MG63 (cell line): ENCODE measurements around the gene ELMOD3. TPM values are rescaled to one million over a fixed set of nuclear protein-coding genes. Genes with fewer than 3 reads are reported as not detected.
"Not testable (repeated sequence)": the region's sequence is repeated elsewhere in the genome, so short reads cannot be mapped to it uniquely, and the experiment has no call there.

ENCODE experiments used
- DNase-seq: peaks from one replicate; pipeline ENCODE4 v3.0.0-alpha.2; 2020
- H3K27me3 ChIP-seq: fragments of 250-450 bp; sonication (Bioruptor Pico); 2 replicates; pipeline ENCODE4 v1.5.1; 2020; ENCODE audit warnings: mild to moderate bottlenecking, moderate library complexity
- H3K36me3 ChIP-seq: fragments of 250-450 bp; sonication (Bioruptor Pico); 2 replicates; pipeline ENCODE4 v1.5.1; 2020; ENCODE audit warnings: mild to moderate bottlenecking, moderate library complexity
- H3K4me3 ChIP-seq: fragments of 250-450 bp; sonication (Bioruptor Pico); 2 replicates; pipeline ENCODE4 v1.5.1; 2020; ENCODE audit warnings: mild to moderate bottlenecking, moderate library complexity
- H3K9me3 ChIP-seq: fragments of 250-450 bp; sonication (Bioruptor Pico); 2 replicates; pipeline ENCODE4 v1.5.1; 2020; ENCODE audit warnings: mild to moderate bottlenecking, moderate library complexity
- total RNA-seq: library from RNA; depleted of rRNA; stranded (reverse); fragments of >200 nt; shearing (Covaris generic); gene quantifications from 2 replicates; pipeline ENCODE4 v1.2.3, GENCODE V29; 2014; ENCODE audit warnings: low replicate concordance

Gene ELMOD3
- total RNA-seq, 1 experiment from 2014 or later = 25.3 TPM

DNA sequence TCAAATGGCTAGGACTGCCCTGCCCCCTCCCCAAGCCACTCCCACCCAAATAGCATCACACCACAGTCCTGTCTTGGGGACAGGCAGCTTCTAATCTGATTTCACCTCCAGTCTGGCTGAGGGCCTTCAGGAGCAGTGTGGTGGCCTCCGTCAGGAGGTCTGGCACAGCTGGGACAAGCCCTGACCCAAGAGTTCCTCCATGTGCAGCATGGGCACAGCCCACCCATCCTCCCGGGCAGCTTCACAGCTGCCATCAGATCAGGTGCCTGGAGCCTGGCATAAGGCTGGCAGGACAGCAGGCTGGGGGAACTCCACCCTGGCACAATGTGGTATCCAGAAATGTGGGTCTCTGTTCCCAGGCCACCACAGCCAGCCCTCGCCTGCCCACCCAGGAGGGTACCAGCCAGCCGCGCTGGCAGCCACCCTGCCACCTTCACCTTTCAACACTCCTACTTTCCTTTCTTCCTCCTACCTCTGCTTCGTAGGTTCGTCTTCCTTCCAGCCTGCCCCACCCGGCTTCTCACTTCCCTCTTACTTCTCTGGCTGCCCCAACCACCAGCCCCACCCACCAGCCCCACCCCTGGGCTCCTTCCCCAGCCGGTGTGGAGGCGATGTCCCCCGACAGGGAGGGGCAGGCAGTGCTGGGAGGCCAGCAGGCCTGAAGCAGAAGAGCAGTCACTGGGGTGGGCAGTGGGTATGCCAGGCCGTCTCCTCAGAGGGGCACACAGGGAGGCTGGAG lies 55.4 kb downstream of the ELMOD3 start, which contains the start of gene CAPG:
TSS of gene CAPG (minus strand) at position 522 of the 739 bp plus-strand sequence. CDS start 8,221 bp downstream, outside the sequence.
- Histone ChIP-seq H3K9me3 (no peaks in the 10 kb centered on the region), H3K4me3 (peak within 1 kb of the TSS; percentile 54), H3K36me3 (peaks cover 15% of the 10 kb centered on the region), H3K27me3 (no peaks in the 10 kb centered on the region)
- peak; percentile 92 for DNase-seq

DNA sequence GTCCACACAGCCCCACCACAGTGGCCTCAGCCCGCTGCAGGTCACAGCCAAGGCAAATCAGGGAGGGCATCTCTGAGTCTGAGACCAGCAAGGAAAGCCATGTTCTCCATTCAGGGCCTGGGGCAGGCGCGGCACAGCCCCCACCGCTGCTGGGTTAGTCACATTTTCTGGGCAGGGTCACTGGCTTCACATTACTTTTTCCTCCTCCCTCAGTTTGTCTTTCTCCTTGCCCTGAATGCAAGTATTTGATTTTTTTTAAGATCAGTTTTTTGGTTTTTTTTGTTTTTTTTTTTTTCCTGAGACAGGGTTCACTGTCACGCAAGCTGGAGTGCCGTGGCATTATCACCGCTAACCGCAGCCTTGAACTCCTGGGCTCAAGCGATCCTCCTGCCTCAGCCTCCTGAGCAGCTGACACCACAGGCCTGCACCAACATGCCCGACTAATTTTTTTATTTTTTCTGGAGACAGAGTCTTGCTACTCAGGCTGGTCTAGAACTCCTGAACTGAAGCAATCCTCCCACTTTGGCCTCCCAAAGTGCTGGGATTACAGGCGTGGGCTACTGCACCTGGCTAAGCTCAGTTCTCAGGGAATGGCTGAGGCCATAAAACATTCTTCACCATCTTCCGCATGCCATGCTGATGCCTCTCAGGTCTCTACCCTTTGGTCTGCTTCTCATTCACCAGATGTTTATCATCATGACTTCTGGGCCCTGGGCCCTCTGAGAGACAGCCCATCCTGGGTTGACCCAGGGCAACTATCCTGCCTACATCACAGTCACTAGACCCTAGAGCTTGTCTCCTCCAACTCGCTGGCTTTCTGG lies 56.2 kb downstream of the ELMOD3 start:
- peak; percentile 80 for DNase-seq
- H3K4me3 ChIP-seq = peak overlapping the region; percentile 54

DNA sequence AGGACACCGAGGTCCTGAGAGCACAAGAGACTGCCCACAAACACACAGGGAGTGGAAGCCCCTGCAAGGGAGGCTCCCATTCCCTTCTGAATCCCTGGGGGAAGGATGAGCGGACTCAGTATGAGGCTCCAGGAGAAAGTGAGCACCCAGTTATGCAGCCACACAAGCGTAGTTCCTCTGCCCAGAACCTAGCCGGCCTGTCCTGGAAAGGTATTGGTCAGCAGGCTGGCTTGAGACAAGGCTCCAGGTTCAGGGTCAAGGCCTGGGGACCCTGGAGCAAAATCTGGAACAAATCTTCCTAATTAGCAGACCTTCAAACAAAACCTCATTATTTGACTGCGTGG lies 56.8 kb downstream of the ELMOD3 start:
- H3K4me3 ChIP-seq = no peak overlapping the region

More for the DNA sequence above, 56.2 kb downstream of the ELMOD3 start:
- Histone ChIP-seq H3K9me3 (no peaks in the 10 kb centered on the region), H3K36me3 (peaks cover 15% of the 10 kb centered on the region), H3K27me3 (no peaks in the 10 kb centered on the region)

DNA sequence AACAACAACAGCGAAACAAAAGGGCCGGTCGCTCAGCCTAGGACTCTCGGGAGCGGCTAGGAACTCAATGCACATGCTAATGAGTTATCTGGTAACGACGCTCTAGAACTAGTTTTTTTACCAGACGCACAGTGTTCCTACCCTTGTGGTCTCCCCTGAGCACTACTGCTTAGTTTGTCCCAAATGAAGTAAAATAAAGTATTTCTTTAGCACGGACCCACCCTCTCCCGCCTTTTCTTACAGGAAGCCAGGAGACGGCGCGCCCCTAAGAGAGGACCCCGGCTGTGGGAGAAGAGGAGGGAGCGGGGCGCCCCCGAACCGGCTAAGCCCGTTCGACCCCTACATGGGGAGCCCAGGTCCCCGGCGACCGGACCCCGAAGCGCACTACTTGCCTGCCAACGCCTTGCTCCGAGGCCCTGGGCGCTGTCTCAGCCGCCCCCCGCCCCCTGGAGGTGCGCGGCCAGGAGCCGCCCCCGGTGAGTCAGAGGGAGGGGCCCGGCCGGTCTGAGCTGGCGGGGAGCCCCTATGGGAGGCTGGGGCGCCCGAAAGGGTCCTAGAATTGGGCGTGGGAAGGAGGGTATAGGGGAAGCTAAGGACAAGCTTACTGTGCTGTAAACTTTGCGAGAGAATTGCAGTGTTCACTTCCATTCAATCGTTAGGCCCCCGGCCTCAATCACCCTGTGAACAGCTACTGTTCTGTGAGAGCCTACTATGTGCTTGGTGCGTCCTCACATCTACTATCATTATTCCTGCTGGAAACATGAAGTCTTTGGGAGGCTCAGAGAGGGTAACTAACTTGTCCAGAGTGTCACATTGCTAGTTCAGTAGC lies 59.2 kb downstream of the ELMOD3 start:
- H3K27me3 ChIP-seq = no peaks in the 10 kb centered on the region
- no peaks in the 10 kb centered on the region for H3K9me3 ChIP-seq
- H3K36me3 ChIP-seq = no peaks in the 10 kb centered on the region; the same call in 1 of the 2 replicates
- H3K4me3 ChIP-seq = peak overlapping the region; percentile 58
- peak; percentile 82 for DNase-seq

More for the DNA sequence above, 56.8 kb downstream of the ELMOD3 start:
- H3K36me3 ChIP-seq = peaks cover 15% of the 10 kb centered on the region
- H3K9me3 ChIP-seq = no peaks in the 10 kb centered on the region
- no peak for DNase-seq
- H3K27me3 ChIP-seq = no peaks in the 10 kb centered on the region

DNA sequence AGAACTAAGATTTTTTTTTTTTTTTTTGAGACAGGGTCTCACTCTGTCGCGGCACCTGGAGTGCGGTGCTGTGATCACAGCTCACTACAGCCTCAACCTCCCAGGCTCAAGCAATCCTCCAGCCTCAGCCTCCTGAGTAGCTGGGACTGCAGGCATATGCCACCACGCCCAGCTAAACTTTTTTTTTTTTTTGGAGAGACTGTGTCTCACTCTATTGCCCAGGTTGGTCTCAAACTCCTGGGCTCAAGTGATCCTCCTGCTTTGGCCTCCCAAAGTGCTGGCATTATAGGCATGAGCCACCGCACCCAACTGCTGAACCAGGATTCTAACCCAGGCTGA lies 59.8 kb downstream of the ELMOD3 start:
- H3K36me3 ChIP-seq, H3K27me3 ChIP-seq, DNase-seq, H3K9me3 ChIP-seq: not testable (repeated sequence)
- peak overlapping the region; percentile 58; the same call in 1 of the 2 replicates for H3K4me3 ChIP-seq

DNA sequence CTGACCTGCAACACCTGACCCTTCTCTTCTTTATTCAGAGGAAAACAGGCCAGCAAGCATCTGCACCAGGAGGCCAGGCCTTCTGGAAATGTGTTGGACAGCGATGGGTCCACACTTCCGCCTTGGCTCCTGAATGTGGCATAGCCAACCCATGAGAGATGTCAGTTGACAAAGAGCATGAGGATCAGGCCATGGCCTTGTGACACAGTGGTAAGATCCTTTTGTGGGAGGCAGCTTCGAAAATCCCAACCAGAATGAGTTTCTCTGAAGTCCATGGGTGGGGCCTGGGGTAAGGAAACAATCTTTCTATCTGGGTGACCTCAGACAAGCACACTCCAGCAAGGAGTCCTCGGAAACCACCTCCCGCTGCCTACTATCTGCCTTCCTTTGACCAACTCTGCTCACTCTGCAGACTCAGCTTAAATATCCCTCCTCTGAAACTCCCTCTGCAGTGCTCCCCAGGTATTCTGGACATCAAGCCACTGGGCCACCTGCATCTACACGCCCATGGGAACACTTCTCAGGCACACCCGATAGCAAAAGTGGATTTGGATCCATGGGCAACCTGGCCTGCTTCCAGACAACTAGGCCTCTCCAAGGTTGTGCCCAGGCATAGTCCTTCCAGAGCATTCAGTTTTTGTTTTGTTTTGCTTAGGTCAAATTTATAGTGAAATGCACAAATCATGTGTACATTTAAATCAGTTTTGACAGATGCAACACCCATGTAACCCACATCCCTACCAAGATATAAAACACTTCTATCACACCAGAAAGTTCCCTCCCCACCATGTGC lies 60.4 kb downstream of the ELMOD3 start:
- H3K9me3 ChIP-seq = no peaks in the 10 kb centered on the region
- no peak for DNase-seq
- H3K4me3 ChIP-seq = no peak overlapping the region
- H3K27me3 ChIP-seq = no peaks in the 10 kb centered on the region
- no peaks in the 10 kb centered on the region; the same call in 1 of the 2 replicates for H3K36me3 ChIP-seq

DNA sequence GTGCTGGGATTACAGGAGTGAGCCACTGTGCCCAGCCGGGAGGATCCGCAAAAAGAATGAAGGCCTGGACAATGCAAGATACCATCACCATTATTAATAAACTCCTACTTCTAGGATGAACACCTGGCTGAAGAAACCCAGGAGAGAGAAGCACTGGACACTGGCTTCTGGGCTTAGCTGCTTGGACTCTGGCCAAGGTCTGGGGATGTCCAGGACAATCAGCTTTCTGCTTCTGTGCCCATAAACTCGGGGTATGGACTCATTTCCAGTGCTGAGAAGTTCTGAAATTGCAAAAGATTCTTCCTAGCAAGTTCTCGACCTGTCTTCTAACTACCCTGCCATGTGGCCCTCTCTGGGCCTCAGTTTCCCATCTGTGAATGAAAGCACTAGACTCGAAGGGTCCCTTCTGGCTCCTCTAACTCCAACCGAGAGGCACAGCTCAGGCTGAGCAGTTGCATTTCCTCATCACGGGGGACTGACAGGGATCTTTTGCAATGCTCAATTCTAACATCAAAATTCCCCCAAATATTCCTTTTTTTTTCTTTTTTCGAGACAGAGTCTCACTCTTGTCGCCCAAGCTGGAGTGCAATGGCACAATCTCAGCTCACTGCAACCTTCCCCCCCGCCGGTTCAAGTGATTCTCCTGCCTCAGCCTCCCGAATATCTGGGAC lies 61.5 kb downstream of the ELMOD3 start:
- Histone ChIP-seq H3K36me3 (no peaks in the 10 kb centered on the region), H3K4me3 (no peak overlapping the region)
- DNase-seq = no peak

DNA sequence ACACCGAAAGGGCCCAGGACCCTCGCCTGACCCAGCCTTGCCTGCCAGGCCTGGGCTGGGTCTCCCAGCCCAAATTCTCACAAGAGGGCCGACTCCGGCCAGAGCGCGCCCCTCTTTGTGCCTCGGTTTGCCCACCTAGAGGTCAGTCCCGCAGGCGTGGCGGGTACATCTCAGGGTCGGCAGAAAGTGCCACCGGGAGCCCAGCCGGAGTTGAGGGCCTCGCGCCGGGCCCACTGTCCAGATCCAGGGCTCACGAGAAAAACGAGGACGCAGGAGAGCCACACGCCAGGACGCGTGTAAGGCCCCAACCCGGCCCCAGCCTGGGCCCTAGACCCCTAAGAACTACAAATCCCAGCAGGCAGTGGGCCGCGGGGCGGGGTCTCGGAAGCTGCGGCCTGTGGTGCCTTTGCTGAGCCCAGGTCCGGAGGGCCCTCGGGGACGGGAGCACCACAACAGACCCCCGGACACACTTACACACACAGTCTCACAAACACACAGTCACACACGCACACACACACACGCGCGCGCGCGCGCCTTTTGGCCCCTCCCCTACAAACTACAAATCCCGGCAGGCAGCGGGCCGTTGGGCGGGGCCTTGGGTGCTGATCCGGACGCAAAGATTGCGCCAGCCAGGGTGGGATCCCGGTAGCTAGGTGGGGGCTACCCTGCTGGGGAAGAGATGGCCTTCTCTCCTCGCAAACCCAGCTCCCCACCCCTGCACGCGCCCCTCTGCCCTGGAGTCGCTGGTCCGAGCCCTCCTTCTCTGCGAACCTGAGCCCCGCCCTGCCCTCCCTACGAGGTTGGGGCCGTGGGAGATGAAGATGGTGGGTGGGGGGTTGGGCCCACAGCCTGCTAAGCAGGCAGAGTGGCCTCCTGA lies 63.8 kb downstream of the ELMOD3 start, which contains the start of gene SH2D6:
TSS of gene SH2D6 (plus strand) at position 583 of the 877 bp plus-strand sequence. CDS start 10,752 bp downstream, outside the sequence.
- Histone ChIP-seq H3K9me3 (no peaks in the 10 kb centered on the region), H3K36me3 (no peaks in the 10 kb centered on the region), H3K27me3 (no peaks in the 10 kb centered on the region), H3K4me3 (peak within 1 kb of the TSS; percentile 60)
- peak; percentile 90 for DNase-seq

More for the DNA sequence above, 61.5 kb downstream of the ELMOD3 start:
- Histone ChIP-seq H3K9me3 (no peaks in the 10 kb centered on the region), H3K27me3 (no peaks in the 10 kb centered on the region)

DNA sequence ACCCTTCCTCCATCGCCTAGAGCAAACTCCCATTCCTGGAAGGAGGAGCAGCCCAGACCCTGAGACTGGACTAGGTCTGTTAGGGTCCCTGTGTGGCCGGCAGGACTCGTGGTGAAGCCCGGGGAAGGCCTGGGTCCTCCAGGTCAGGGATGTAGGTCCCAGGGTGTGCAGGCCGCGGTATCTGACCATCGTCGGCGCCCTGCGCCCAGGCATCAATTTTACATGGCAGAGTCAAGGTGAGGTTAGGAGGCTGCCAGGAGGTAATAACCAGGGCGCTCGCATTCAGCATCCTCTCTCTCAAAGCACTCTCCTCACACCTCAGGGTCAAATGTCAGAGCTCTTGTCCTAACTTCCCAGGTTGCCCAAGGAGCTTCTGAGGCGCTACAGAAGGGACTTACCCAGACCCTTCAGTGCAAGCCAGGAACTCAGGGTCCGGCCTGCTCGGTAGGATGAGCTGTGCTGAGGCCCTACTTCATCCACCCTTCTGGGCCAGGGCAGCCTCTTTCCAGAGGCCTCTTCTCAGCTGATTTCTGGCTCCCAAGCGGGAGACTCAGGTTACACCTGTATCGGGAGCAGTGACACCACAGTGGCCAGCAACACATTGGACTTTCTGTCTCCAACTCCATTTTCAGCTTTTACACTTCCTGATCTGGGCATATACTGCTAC lies 64.6 kb downstream of the ELMOD3 start:
- H3K27me3 ChIP-seq = no peaks in the 10 kb centered on the region
- no peaks in the 10 kb centered on the region for H3K9me3 ChIP-seq
- H3K4me3 ChIP-seq = peak overlapping the region; percentile 60
- DNase-seq = no peak
- H3K36me3 ChIP-seq = no peaks in the 10 kb centered on the region

DNA sequence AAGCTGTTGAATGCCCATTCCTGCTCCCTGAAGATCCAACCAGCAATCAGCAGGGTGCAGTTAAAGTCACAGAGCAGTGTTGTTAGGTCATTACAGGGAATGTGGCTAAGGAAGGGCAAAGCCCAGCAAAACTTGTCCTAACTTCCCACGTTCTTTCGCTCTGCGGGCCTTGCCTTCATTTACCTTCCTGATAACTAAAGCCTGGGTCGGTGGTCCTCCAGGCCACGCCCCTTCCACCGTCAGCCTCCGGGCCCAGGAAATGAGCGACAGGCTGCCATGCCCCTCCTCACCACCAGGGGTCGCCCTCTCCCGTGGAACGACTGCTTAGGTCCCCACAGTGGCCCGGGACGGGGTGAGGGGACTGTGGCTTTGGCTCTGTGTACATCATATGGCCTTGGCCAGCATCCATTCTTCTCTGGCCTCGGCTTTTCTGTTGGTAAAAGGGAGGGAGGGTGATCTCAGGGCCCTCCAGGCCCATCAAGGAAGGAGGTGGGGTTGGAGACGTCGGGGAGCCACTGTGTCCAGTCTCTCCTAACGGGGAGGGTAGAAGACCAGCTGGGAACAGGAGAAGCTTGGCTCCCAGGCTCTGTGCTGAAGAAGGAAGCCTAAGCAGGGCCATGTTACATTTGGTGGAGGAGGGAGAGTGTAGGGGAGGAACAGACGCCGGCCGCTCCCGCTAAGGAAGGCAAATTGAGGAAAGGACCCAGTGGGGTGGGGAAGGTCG lies 66.1 kb downstream of the ELMOD3 start:
- DNase-seq = peak; percentile 84
- H3K4me3 ChIP-seq = no peak overlapping the region
- H3K9me3 ChIP-seq = no peaks in the 10 kb centered on the region
- no peaks in the 10 kb centered on the region for H3K36me3 ChIP-seq
- H3K27me3 ChIP-seq = no peaks in the 10 kb centered on the region

DNA sequence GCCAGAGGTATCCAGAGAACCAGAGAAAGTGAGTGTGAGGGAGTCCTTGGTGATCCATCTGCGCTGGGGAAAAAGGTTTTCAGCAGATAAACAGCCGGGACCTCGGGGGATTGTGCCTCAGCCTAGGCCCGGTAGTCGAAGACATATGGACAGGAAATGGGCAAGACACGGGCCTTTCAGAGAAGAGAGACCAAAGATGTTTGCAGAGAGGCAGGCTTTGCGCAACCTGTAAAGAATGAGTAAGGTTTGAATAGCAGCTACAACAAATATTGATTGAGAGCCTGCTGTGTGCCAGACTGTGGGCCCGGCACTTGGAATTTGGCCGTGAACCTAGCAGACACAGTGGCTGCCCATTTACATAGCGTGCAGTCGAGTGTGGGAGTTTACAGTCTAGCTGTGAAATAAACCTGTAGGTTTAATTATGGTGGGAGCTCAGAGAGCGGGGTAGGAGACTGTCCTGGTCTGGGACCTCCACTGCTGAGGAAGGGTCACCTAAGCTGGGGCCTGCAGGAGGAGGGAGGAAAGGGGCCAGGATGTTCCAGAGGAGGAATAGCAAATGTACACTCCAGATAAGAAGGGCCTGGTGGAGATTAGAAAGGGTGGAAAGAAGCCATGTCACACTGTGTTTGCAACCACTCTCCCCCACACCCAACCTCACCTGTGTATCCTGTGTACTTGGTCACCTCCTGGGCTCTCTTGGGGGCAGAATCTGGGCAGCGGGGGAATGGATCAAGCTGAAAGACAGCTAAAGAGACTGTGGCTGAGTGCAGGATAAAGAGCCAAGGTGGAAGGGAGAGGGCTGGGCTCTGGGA lies 66.9 kb downstream of the ELMOD3 start:
- peak; percentile 79 for DNase-seq
- no peaks in the 10 kb centered on the region for H3K36me3 ChIP-seq
- no peak overlapping the region for H3K4me3 ChIP-seq
- no peaks in the 10 kb centered on the region for H3K9me3 ChIP-seq
- no peaks in the 10 kb centered on the region for H3K27me3 ChIP-seq

DNA sequence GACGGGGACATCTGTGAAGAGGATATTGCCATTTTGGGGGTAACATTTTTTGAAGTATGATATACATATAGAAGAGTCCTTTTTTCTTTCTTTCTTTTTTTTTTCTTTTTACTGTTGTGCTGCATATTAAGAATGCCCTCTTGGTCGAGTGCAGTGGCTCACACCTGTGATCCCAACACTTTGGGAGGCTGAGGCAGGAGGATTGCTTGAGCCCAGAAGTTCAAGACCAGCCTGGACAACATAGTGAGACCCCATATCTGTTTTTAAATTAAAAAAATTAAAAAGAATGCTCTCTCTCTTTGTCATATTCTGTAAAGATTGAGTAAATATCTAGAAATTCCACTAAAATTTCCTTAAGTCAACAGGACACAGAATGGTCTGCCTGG lies 67.5 kb downstream of the ELMOD3 start:
- H3K4me3 ChIP-seq = no peak overlapping the region
- no peak for DNase-seq

DNA sequence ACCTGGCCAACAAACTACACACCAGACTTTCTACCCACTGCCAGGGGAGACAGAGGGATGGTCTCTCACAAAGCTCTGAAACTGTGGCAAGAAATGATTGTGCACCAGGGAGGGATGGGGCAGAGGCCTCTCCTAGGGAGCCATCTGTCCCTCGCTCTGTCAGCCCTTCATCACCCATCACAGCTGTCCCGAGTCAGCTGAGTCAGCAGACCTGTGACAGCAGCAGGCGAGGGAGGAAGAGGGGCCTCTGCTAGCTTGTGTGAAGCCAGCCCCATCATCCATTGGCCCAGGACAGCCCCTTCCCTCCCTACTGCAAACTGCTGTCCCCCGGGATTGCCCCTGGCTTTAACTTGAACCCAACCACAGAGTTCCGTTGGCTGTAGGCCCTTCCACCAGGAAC lies 69.0 kb downstream of the ELMOD3 start:
- no peaks in the 10 kb centered on the region for H3K36me3 ChIP-seq

More for the DNA sequence above, 67.5 kb downstream of the ELMOD3 start:
- H3K36me3 ChIP-seq = no peaks in the 10 kb centered on the region
- H3K27me3 ChIP-seq = no peaks in the 10 kb centered on the region
- no peaks in the 10 kb centered on the region for H3K9me3 ChIP-seq

More for the DNA sequence above, 69.0 kb downstream of the ELMOD3 start:
- H3K9me3 ChIP-seq = no peaks in the 10 kb centered on the region
- no peak for DNase-seq
- H3K27me3 ChIP-seq = no peaks in the 10 kb centered on the region
- no peak overlapping the region for H3K4me3 ChIP-seq
